Mesendoderm (in vitro differentiated cells): ENCODE data around the gene RGPD8. TPM values are rescaled to one million over a fixed set of nuclear protein-coding genes. Genes with fewer than 3 reads are reported as not detected.
"Not testable (repeated sequence)": the region's sequence is repeated elsewhere in the genome, so short reads cannot be mapped to it uniquely, and the experiment has no call there.

Experiments used
- DNase-seq: peaks from one replicate; pipeline ENCODE4 v3.0.0; 2013
- H2AK5ac ChIP-seq: 2 replicates; pipeline ENCODE4 v1.6.1; 2013; ENCODE audit warnings: low read length, inconsistent platforms
- H2BK120ac ChIP-seq: 2 replicates; pipeline ENCODE4 v1.6.1; 2013; ENCODE audit warnings: low read depth, mild to moderate bottlenecking, low read length, moderate library complexity, mixed read lengths
- H2BK15ac ChIP-seq: replicated peaks from 2 replicates; pipeline ENCODE4 v1.6.1; 2013; ENCODE audit warnings: low read depth, mild to moderate bottlenecking, moderate library complexity
- H2BK5ac ChIP-seq: 2 replicates; pipeline ENCODE4 v1.6.1; 2013; ENCODE audit warnings: low read length, inconsistent platforms
- H3K18ac ChIP-seq: 2 replicates; pipeline ENCODE4 v1.6.1; 2013; ENCODE audit warnings: mild to moderate bottlenecking, low read length, mixed read lengths
- H3K23ac ChIP-seq: one replicate; pipeline ENCODE4 v1.6.1; 2013; ENCODE audit warnings: low read length
- H3K27ac ChIP-seq: 2 replicates; pipeline ENCODE4 v1.5.1; 2013; ENCODE audit warnings: low read depth, mild to moderate bottlenecking, inconsistent platforms, low read length, moderate library complexity
- H3K27me3 ChIP-seq: 2 replicates; pipeline ENCODE4 v1.6.1; 2013; ENCODE audit warnings: low read length, control low read depth, mild to moderate bottlenecking, inconsistent platforms; ENCODE audit not compliant: insufficient read depth, poor library complexity
- H3K36me3 ChIP-seq: 2 replicates; pipeline ENCODE4 v1.6.1; 2013; ENCODE audit warnings: low read length, inconsistent platforms; ENCODE audit not compliant: control insufficient read depth, insufficient read depth
- H3K4ac ChIP-seq: one replicate; pipeline ENCODE4 v1.6.1; 2013; ENCODE audit warnings: low read depth, mild to moderate bottlenecking, low read length, moderate library complexity
- H3K4me1 ChIP-seq: 2 replicates; pipeline ENCODE4 v1.6.1; 2013; ENCODE audit warnings: low read depth, low read length, inconsistent platforms; ENCODE audit not compliant: control insufficient read depth
- H3K4me2 ChIP-seq: 2 replicates; pipeline ENCODE4 v1.6.1; 2013; ENCODE audit warnings: low read length
- H3K4me3 ChIP-seq: 2 replicates; pipeline ENCODE4 v1.5.1; 2013; ENCODE audit warnings: mild to moderate bottlenecking, low read length
- H3K56ac ChIP-seq: one replicate; pipeline ENCODE4 v1.6.1; 2013; ENCODE audit warnings: low read length
- H3K79me1 ChIP-seq: 2 replicates; pipeline ENCODE4 v1.6.1; 2013; ENCODE audit warnings: low read length, inconsistent platforms
- H3K79me2 ChIP-seq: 2 replicates; pipeline ENCODE4 v1.6.1; 2013; ENCODE audit warnings: mild to moderate bottlenecking, low read length; ENCODE audit not compliant: control insufficient read depth, insufficient read depth
- H3K9ac ChIP-seq: 2 replicates; pipeline ENCODE4 v1.6.1; 2013; ENCODE audit warnings: low read length, inconsistent platforms
- H4K5ac ChIP-seq: one replicate; pipeline ENCODE4 v1.6.1; 2013; ENCODE audit warnings: low read length
- H4K8ac ChIP-seq: one replicate; pipeline ENCODE4 v1.6.1; 2013; ENCODE audit warnings: low read depth, mild to moderate bottlenecking, control low read depth, low read length, moderate library complexity
- WGBS: extraction: QIAGEN DNeasy Blood & Tissue Kit; methylation state at CpG from one replicate; pipeline ENCODE4 v1.1.7; 2013; ENCODE audit warnings: low lambda C conversion rate, missing lambda C conversion rate; ENCODE audit not compliant: insufficient coverage; ENCODE audit errors: extremely low coverage; 5-methylcytosine and 5-hydroxymethylcytosine counted together
- polyA plus RNA-seq, 2 experiments: library from polyadenylated mRNA; stranded (reverse); fragments of 200-250 nt; gene quantifications; one replicate each; pipeline ENCODE4 v1.2.3, GENCODE V29; 2013

The RGPD8 gene
- 7.6 TPM for polyA plus RNA-seq (2013, experiment 1 of 2)
- 7.3 TPM for polyA plus RNA-seq (2013, experiment 2 of 2)

DNA sequence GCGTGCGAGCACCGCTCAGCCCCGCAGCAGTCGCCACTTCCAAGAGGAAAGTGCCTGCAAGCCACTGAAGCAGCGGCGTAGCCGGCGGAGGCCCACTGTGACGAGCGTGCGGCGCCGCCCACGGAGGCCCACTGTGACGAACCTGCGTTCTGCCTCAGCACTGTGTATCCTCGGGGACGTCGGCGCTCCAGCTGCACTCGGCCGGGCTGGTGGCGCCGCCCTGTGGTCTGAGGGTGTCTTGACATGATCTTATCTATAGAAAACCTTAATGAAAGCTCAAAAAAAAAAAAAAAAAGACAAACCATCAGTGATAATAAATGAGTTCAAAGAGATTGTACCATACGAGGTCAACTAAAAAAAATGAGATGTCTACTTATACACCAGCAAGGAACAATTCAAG, at the start of gene RGPD8:
Gene RGPD8, minus strand, starts transcription at position 166 of the 400 bp plus-strand sequence. CDS start 192 bp downstream, outside the sequence.
- DNase-seq, result peak; percentile 74
- not testable (repeated sequence) for H4K8ac ChIP-seq

DNA sequence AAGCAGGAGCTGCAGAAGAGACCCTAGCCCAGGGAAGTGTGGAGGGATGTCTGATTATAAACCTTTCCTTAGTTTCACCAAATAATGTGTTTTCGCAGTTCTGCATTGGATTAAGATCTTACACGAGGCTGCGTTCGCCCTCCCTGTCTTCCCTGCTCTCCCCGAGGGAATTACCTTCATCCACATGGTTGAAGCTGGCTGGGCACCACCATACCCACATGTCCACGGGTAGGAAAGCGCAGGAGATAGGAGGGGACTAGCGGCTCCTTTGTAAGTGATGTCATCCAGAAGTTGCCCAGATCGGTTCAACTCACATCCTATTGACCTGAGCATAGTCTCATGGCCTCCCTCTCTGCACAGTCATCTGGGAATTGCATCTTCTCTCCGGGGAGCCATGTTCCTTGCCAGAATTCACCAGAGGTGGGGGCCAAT, 49.6 kb upstream of the RGPD8 start:
- peaks cover 23% of the 10 kb centered on the region for H3K79me2 ChIP-seq
- H3K18ac ChIP-seq, result peak overlapping the region; percentile 88
- H2BK120ac ChIP-seq, result no peak overlapping the region
- no peak overlapping the region for H2BK5ac ChIP-seq
- H3K4me3 ChIP-seq, result peak overlapping the region; percentile 93
- peak overlapping the region; percentile 89 for H3K4me2 ChIP-seq
- no peak overlapping the region for H3K27ac ChIP-seq
- no peak overlapping the region for H2BK15ac ChIP-seq
- no peaks in the 10 kb centered on the region for H3K27me3 ChIP-seq
- H3K4ac ChIP-seq, result peak overlapping the region; percentile 96
- no peak overlapping the region for H4K5ac ChIP-seq
- no CpG with 5 or more reads among the region's 10 CpGs for WGBS
- no peak overlapping the region for H4K8ac ChIP-seq
- no peak overlapping the region for H3K23ac ChIP-seq
- peak; percentile 71 for DNase-seq
- peak overlapping the region; percentile 94 for H3K9ac ChIP-seq
- no peaks in the 10 kb centered on the region for H3K4me1 ChIP-seq
- peaks cover 21% of the 10 kb centered on the region for H3K79me1 ChIP-seq
- no peak overlapping the region for H2AK5ac ChIP-seq
- peaks cover 2% of the 10 kb centered on the region for H3K36me3 ChIP-seq
- H3K56ac ChIP-seq, result peak overlapping the region; percentile 97

More for the DNA sequence above, at the start of gene RGPD8:
- H3K79me1 ChIP-seq, H3K23ac ChIP-seq, H3K36me3 ChIP-seq, H4K5ac ChIP-seq, H2BK120ac ChIP-seq, H3K79me2 ChIP-seq, H3K27ac ChIP-seq, H3K18ac ChIP-seq, H3K4me3 ChIP-seq, H2AK5ac ChIP-seq, H3K9ac ChIP-seq, H3K4me2 ChIP-seq, H2BK5ac ChIP-seq, H3K4me1 ChIP-seq, H2BK15ac ChIP-seq, H3K27me3 ChIP-seq, H3K4ac ChIP-seq: not testable (repeated sequence)
- peak within 1 kb of the TSS; percentile 56 for H3K56ac ChIP-seq
- no CpG with 5 or more reads among the region's 26 CpGs for WGBS

DNA sequence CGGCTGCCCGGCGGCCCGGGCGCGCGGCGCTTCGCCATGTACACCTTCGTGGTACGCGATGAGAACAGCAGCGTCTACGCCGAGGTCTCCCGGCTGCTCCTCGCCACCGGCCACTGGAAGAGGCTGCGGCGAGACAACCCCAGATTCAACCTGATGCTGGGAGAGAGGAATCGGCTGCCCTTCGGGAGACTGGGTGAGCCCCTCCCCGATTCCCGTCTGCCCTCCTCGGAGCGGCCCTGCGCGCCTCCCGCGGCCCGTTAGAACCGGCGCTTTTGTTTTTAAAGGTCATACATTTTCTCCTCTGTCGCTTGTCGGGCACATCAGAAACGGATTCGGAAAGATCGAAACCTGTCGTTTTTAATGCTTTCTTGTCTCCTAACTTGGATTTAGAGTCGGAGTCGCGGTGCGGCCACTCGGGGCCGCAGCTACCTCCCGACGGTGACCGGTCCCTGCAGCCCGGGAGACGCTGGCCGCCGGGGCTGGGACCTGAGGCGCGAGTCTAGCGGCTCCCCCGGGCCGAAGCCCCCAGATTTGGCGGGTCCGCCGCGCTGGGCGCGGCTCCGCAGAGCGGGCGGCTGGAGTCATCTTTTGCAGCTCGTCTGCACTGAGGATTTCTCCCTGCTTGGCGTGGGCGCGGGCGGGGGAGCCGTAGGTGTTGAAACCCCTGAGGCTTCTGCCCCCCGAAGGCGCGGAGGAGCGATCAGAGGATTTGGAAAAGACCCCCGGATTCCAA, 49.0 kb upstream of the RGPD8 start:
- H3K4ac ChIP-seq, result peak overlapping the region; percentile 96
- peak overlapping the region; percentile 97 for H3K56ac ChIP-seq
- H3K27ac ChIP-seq, result peak overlapping the region; percentile 73
- peak overlapping the region; percentile 89 for H3K4me2 ChIP-seq
- H4K8ac ChIP-seq, result no peak overlapping the region
- H3K79me2 ChIP-seq, result peaks cover 21% of the 10 kb centered on the region
- H3K4me3 ChIP-seq, result peak overlapping the region; percentile 93
- H3K79me1 ChIP-seq, result peaks cover 15% of the 10 kb centered on the region
- DNase-seq, result peak; percentile 56
- peak overlapping the region; percentile 56 for H2BK5ac ChIP-seq
- H3K27me3 ChIP-seq, result no peaks in the 10 kb centered on the region
- H3K18ac ChIP-seq, result peak overlapping the region; percentile 88
- no peak overlapping the region for H4K5ac ChIP-seq
- peaks cover 2% of the 10 kb centered on the region for H3K36me3 ChIP-seq
- no peaks in the 10 kb centered on the region for H3K4me1 ChIP-seq
- no peak overlapping the region for H2BK15ac ChIP-seq
- no peak overlapping the region for H3K23ac ChIP-seq
- H2AK5ac ChIP-seq, result no peak overlapping the region
- H2BK120ac ChIP-seq, result no peak overlapping the region
- no CpG with 5 or more reads among the region's 77 CpGs for WGBS
- H3K9ac ChIP-seq, result peak overlapping the region; percentile 94

DNA sequence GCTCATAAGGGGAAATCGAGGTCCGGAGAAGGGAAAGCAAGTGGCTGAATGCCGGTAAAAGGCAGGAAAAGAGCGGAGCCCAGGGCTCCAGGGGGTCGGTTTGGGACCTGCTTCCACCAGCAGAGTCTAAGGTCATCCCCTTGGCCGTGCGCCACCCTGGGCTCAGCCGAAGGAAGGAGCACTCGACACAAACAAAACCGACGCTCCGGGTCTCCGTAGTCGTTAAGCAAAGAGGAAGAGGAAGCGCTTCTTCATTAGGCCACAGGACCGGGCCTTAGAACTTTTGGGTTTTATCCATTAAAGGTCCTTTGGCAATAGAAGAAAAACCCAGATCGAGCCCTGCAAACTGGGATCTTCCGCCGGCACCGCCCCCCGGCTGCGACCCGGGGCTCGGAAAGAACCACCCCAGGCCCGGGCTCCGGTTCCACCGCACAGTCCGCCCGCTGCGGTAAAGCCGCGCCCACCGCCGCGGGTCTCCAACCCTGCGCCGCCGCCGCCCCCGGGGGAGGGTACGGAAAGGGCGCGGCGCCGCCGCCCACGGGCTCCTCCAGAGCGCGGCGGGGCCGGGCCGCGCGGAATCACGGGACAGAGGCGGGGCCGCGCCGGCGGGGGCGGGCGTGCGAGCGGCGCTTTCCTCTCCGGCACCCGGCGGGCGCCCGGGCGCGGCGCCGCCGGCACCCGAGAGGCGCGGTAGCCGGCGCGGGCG, 48.2 kb upstream of the RGPD8 start, which contains the start of gene TTL:
Gene TTL, plus strand, starts transcription at position 629 of the 706 bp plus-strand sequence. CDS start 189 bp downstream, outside the sequence.
- H3K4me1 ChIP-seq, result no peaks in the 10 kb centered on the region
- H3K79me1 ChIP-seq, result peaks cover 14% of the 10 kb centered on the region
- H2BK120ac ChIP-seq, result no peak within 1 kb of the TSS
- no peak within 1 kb of the TSS for H3K23ac ChIP-seq
- H3K27ac ChIP-seq, result peak within 1 kb of the TSS; percentile 79
- peak within 1 kb of the TSS; percentile 97 for H3K56ac ChIP-seq
- peaks cover 2% of the 10 kb centered on the region for H3K36me3 ChIP-seq
- no peak within 1 kb of the TSS for H2AK5ac ChIP-seq
- H3K9ac ChIP-seq, result peak within 1 kb of the TSS; percentile 94
- H3K79me2 ChIP-seq, result peaks cover 21% of the 10 kb centered on the region
- H3K4me3 ChIP-seq, result peak within 1 kb of the TSS; percentile 93
- H4K5ac ChIP-seq, result no peak within 1 kb of the TSS
- no peaks in the 10 kb centered on the region for H3K27me3 ChIP-seq
- H2BK5ac ChIP-seq, result peak within 1 kb of the TSS; percentile 56
- no CpG with 5 or more reads among the region's 82 CpGs for WGBS
- peak within 1 kb of the TSS; percentile 91 for H3K18ac ChIP-seq
- peak within 1 kb of the TSS; percentile 60 for H4K8ac ChIP-seq
- peak within 1 kb of the TSS; percentile 98 for H3K4me2 ChIP-seq
- H2BK15ac ChIP-seq, result no peak within 1 kb of the TSS
- peak within 1 kb of the TSS; percentile 96 for H3K4ac ChIP-seq
- DNase-seq, result peak; percentile 72

DNA sequence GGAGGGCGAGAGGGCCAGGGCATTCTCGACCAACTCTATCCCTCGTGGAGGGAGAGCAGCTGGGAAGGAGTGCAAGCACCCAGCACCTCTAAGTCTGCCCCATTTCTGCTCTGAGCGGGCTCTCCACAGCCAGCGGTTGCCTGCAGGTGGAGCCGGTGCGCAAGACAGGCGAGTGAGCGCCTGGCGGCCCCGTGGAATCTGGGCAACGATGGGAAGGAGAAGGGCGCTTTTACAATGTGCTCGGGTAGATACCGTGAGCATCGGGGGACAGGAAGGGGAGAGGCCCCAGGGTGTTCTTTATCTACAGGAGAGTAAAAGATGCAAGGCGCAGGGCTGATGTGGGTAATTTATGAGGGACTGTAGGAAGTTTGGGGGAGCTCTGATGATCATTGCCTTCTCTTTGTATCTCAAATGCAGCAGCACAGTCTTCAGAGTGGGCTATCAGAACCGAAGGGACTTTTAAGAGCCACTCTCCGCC, 47.6 kb upstream of the RGPD8 start:
- Histone ChIP-seq H4K8ac (peak overlapping the region; percentile 60), H3K23ac (no peak overlapping the region), H3K79me2 (peaks cover 17% of the 10 kb centered on the region), H3K56ac (peak overlapping the region; percentile 89), H3K27ac (peak overlapping the region; percentile 79), H2AK5ac (no peak overlapping the region), H2BK5ac (no peak overlapping the region), H3K18ac (peak overlapping the region; percentile 91), H4K5ac (no peak overlapping the region), H3K79me1 (peaks cover 10% of the 10 kb centered on the region), H3K4me3 (peak overlapping the region; percentile 78), H2BK15ac (no peak overlapping the region), H3K27me3 (no peaks in the 10 kb centered on the region), H3K4me1 (no peaks in the 10 kb centered on the region), H2BK120ac (no peak overlapping the region), H3K4me2 (peak overlapping the region; percentile 98), H3K9ac (peak overlapping the region; percentile 89), H3K4ac (no peak overlapping the region), H3K36me3 (no peaks in the 10 kb centered on the region)
- no CpG with 5 or more reads among the region's 19 CpGs for WGBS
- DNase-seq, result peak; percentile 86
